HK-2 (cell line): Measurements from ENCODE around the gene TF.

Experiments
- DNase-seq: peaks from one replicate; pipeline ENCODE4 v3.0.0-alpha.2; 2018; ENCODE audit not compliant: unreplicated experiment

The TF gene

GRCh38 chr3:133836497-133837158, 90.4 kb downstream of the TF start:
- no peak for DNase-seq

GRCh38 chr3:133837487-133838295, 91.5 kb downstream of the TF start:
- DNase-seq = no peak

GRCh38 chr3:133838296-133838789, 92.2 kb downstream of the TF start:
- no peak for DNase-seq

- no peak for DNase-seq
Observed at GRCh38 chr3:133838916-133839800, 93.0 kb downstream of the TF start.

GRCh38 chr3:133840055-133840737, 94.0 kb downstream of the TF start:
- DNase-seq = no peak

- DNase-seq = no peak
Observed at GRCh38 chr3:133840767-133841166, 94.6 kb downstream of the TF start.

GRCh38 chr3:133841196-133841595, 95.0 kb downstream of the TF start:
- no peak for DNase-seq

GRCh38 chr3:133842158-133842557, 96.0 kb downstream of the TF start:
- DNase-seq = no peak

- DNase-seq = peak; percentile 14
Observed at GRCh38 chr3:133843634-133844033, 97.4 kb downstream of the TF start.

GRCh38 chr3:133845127-133845526, 98.9 kb downstream of the TF start:
- no peak for DNase-seq
